OCI-M2 (cell line): ENCODE results near the gene PATL2.
"Not testable (repeated sequence)": the region's sequence is repeated elsewhere in the genome, so short reads cannot be mapped to it uniquely, and the experiment has no call there.

Experiments
- DNase-seq: peaks from one replicate; lab custom pipeline; 2025; ENCODE audit not compliant: unreplicated experiment; lab: John Stamatoyannopoulos, UW

The PATL2 gene

GRCh38 chr15:44719293-44719999, 8.3 kb upstream of the PATL2 start:
- no peak for DNase-seq

- no peak for DNase-seq
These were observed 7.8 kb upstream of the PATL2 start for GRCh38 chr15:44718927-44719292.

GRCh38 chr15:44718180-44718926, 7.2 kb upstream of the PATL2 start:
- DNase-seq = no peak

- DNase-seq = no peak
These were observed 6.0 kb upstream of the PATL2 start for GRCh38 chr15:44716983-44717602.

- no peak for DNase-seq
These were observed 4.7 kb upstream of the PATL2 start for GRCh38 chr15:44715797-44716334.

GRCh38 chr15:44715142-44715796, 4.1 kb upstream of the PATL2 start:
- no peak for DNase-seq

- DNase-seq = no peak
These were observed 2.2 kb upstream of the PATL2 start for GRCh38 chr15:44713006-44713966.

GRCh38 chr15:44712346-44713005, 1.4 kb upstream of the PATL2 start:
- no peak for DNase-seq

- no peak for DNase-seq
These were observed 721 bp upstream of the PATL2 start for GRCh38 chr15:44711743-44712345.

- peak; percentile 59 for DNase-seq
These were observed 657 bp downstream of the PATL2 start for GRCh38 chr15:44710236-44711095.

- no peak for DNase-seq
These were observed 4.0 kb downstream of the PATL2 start for GRCh38 chr15:44706946-44707636.

GRCh38 chr15:44706401-44706800, 4.7 kb downstream of the PATL2 start:
- DNase-seq = no peak

- no peak for DNase-seq
These were observed 5.1 kb downstream of the PATL2 start for GRCh38 chr15:44705986-44706385.

- DNase-seq = not testable (repeated sequence)
These were observed 10.4 kb downstream of the PATL2 start for GRCh38 chr15:44700676-44701075.

GRCh38 chr15:44698641-44699040, 12.5 kb downstream of the PATL2 start:
- no peak for DNase-seq

GRCh38 chr15:44697014-44697413, 14.1 kb downstream of the PATL2 start:
- no peak for DNase-seq

- DNase-seq = no peak
These were observed 15.8 kb downstream of the PATL2 start for GRCh38 chr15:44695294-44695693.

GRCh38 chr15:44694416-44694815, 16.7 kb downstream of the PATL2 start:
- DNase-seq = no peak
